Neural cell (in vitro differentiated cells): ENCODE data around the gene AP3S2. TPM values are rescaled to one million over a fixed set of nuclear protein-coding genes. Genes with fewer than 3 reads are reported as not detected.

ENCODE experiments used
- H2AFZ ChIP-seq: fragments of 200-600, 300-800 bp; sonication (generic), shearing (Covaris generic); 2 replicates; pipeline ENCODE4 v1.6.0; 2014; ENCODE audit warnings: low read depth, mild to moderate bottlenecking, antibody characterized with exemption, low read length, moderate library complexity
- H3F3A ChIP-seq: fragments of 200-600 bp; shearing (Covaris generic); 2 replicates; pipeline ENCODE4 v1.6.1; 2016; ENCODE audit warnings: mild to moderate bottlenecking, moderate library complexity, mixed read lengths, antibody characterized with exemption, low read length; ENCODE audit not compliant: insufficient read depth, poor library complexity, severe bottlenecking
- H3K27ac ChIP-seq: fragments of 200-600, 300-800 bp; sonication (generic), shearing (Covaris generic); 2 replicates; pipeline ENCODE4 v1.5.1; 2014; ENCODE audit warnings: mild to moderate bottlenecking, low read length, moderate library complexity
- H3K27me3 ChIP-seq: fragments of 300-800, 200-600 bp; sonication (generic), shearing (Covaris generic); 2 replicates; pipeline ENCODE4 v1.6.0; 2014; ENCODE audit warnings: mild to moderate bottlenecking, low read depth, low read length, moderate library complexity; ENCODE audit not compliant: insufficient read depth
- H3K36me3 ChIP-seq: fragments of 300-800, 200-600 bp; sonication (generic), shearing (Covaris generic); 2 replicates; pipeline ENCODE4 v1.5.1; 2014; ENCODE audit warnings: mild to moderate bottlenecking, antibody characterized with exemption, low read length, moderate library complexity; ENCODE audit not compliant: insufficient read depth
- H3K4me2 ChIP-seq: fragments of 300-800, 200-600 bp; sonication (generic), shearing (Covaris generic); 2 replicates; pipeline ENCODE4 v1.6.0; 2014; ENCODE audit warnings: mild to moderate bottlenecking, low read length
- H3K4me3 ChIP-seq: fragments of 300-800, 200-600 bp; sonication (generic), shearing (Covaris generic); 2 replicates; pipeline ENCODE4 v1.5.1; 2014; ENCODE audit warnings: mild to moderate bottlenecking, low read length, moderate library complexity
- H3K79me2 ChIP-seq: fragments of 200-600 bp; shearing (Covaris generic); replicated peaks from 2 replicates; pipeline ENCODE4 v1.6.0; 2014; ENCODE audit warnings: mild to moderate bottlenecking, low read length, moderate library complexity; ENCODE audit not compliant: insufficient read depth
- H3K9ac ChIP-seq: fragments of 300-800, 200-600 bp; sonication (generic), shearing (Covaris generic); 2 replicates; pipeline ENCODE4 v1.6.1; 2016; ENCODE audit warnings: mild to moderate bottlenecking, low read length, mixed read lengths
- H3K9me2 ChIP-seq: fragments of 200-600 bp; shearing (Covaris generic); 2 replicates; pipeline ENCODE4 v1.6.1; 2016; ENCODE audit warnings: mild to moderate bottlenecking, low read length, mixed read lengths; ENCODE audit not compliant: insufficient read depth
- H3K9me3 ChIP-seq: fragments of 200-600, 300-800 bp; sonication (generic), shearing (Covaris generic); 2 replicates; pipeline ENCODE4 v1.6.1; 2016; ENCODE audit warnings: mild to moderate bottlenecking, mixed run types, low read length, moderate library complexity, mixed read lengths
- H4K20me1 ChIP-seq: fragments of 200-600 bp; shearing (Covaris generic); 2 replicates; pipeline ENCODE4 v1.6.1; 2016; ENCODE audit warnings: mild to moderate bottlenecking, mixed run types; ENCODE audit not compliant: insufficient read depth
- CTCF ChIP-seq: fragments of 450-650 bp; IDR thresholded peaks from 2 replicates; pipeline ENCODE4 v1.5.1; 2014; ENCODE audit warnings: antibody characterized with exemption, mild to moderate bottlenecking, moderate library complexity; ENCODE audit not compliant: poor library complexity, severe bottlenecking
- EP300 ChIP-seq: fragments of 450-650 bp; conservative IDR thresholded peaks from 2 replicates; pipeline ENCODE4 v1.6.1; 2014; ENCODE audit warnings: antibody characterized with exemption, mild to moderate bottlenecking, moderate library complexity; ENCODE audit not compliant: poor library complexity, severe bottlenecking
- EZH2 ChIP-seq: fragments of 200-600, 300-800 bp; shearing (Covaris generic), sonication (generic); IDR thresholded peaks from 2 replicates; pipeline ENCODE4 v1.6.1; 2014; ENCODE audit warnings: antibody characterized with exemption, low read length, borderline replicate concordance, mild to moderate bottlenecking; ENCODE audit not compliant: insufficient read depth, poor library complexity, severe bottlenecking
- MXI1 ChIP-seq: fragments of 450-650 bp; conservative IDR thresholded peaks from 2 replicates; pipeline ENCODE4 v1.6.1; 2014; ENCODE audit warnings: antibody characterized with exemption, mild to moderate bottlenecking; ENCODE audit not compliant: poor library complexity, severe bottlenecking
- POLR2AphosphoS5 ChIP-seq: IDR thresholded peaks from 2 replicates; pipeline ENCODE4 v1.6.1; 2012
- RAD21 ChIP-seq: fragments of 450-650 bp; conservative IDR thresholded peaks from 2 replicates; pipeline ENCODE4 v1.6.1; 2014; ENCODE audit warnings: antibody characterized with exemption, mild to moderate bottlenecking, moderate library complexity
- SMC3 ChIP-seq: fragments of 450-650 bp; conservative IDR thresholded peaks from 2 replicates; pipeline ENCODE4 v1.6.1; 2014; ENCODE audit warnings: antibody characterized with exemption, mild to moderate bottlenecking, moderate library complexity; ENCODE audit not compliant: poor library complexity
- TAF1 ChIP-seq: IDR thresholded peaks from 2 replicates; pipeline ENCODE4 v1.6.1; 2012; ENCODE audit warnings: low read depth
- polyA plus RNA-seq: library from polyadenylated mRNA; depleted of rRNA; stranded (reverse); fragments of >200 nt; gene quantifications from 2 replicates; pipeline ENCODE4 v1.2.3, GENCODE V29; 2014

Gene AP3S2
- polyA plus RNA-seq, 1 donor from 2014 or later: 47.6 TPM

DNA sequence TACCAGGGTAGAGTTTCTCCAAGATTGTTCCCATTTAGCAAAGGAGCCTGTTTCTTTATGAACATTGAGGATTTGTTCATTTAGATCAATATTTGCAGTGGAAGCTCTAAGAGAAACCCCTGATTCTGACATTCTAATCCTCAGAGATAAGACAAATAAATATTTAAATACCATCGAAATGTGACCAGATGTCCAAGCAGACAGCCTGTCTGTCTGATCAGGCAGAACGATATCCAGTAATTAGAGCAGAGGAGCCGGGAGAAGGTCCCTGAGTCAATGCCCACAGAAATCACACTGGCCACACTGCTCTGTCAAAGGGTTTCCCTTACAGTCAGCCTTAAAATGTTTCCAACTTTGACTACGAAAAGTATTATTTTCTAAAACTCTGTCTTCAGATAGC is 34.6 kb upstream of the AP3S2 start:
- Histone ChIP-seq H3K9ac (no peak overlapping the region), H3K79me2 (no peaks in the 10 kb centered on the region), H3K9me2 (no peaks in the 10 kb centered on the region), H3K4me3 (no peak overlapping the region), H3F3A (no peaks in the 10 kb centered on the region), H3K36me3 (no peaks in the 10 kb centered on the region), H2AFZ (no peak overlapping the region), H4K20me1 (no peaks in the 10 kb centered on the region), H3K27me3 (no peaks in the 10 kb centered on the region), H3K4me2 (no peak overlapping the region), H3K27ac (no peak overlapping the region), H3K9me3 (no peaks in the 10 kb centered on the region)
- TF ChIP-seq SMC3 (no peak), POLR2AphosphoS5 (no peak), EZH2 (no peak)

GRCh38 chr15:89926158-89926557 is 32.4 kb upstream of the AP3S2 start:
- Histone ChIP-seq H3K9ac (no peak overlapping the region), H3K9me3 (no peaks in the 10 kb centered on the region), H3F3A (no peaks in the 10 kb centered on the region), H2AFZ (no peak overlapping the region), H3K27ac (no peak overlapping the region), H3K79me2 (no peaks in the 10 kb centered on the region), H3K4me3 (no peak overlapping the region), H4K20me1 (no peaks in the 10 kb centered on the region), H3K4me2 (no peak overlapping the region), H3K27me3 (no peaks in the 10 kb centered on the region), H3K9me2 (no peaks in the 10 kb centered on the region), H3K36me3 (no peaks in the 10 kb centered on the region)
- TF ChIP-seq TAF1 (no peak), MXI1 (no peak), CTCF (no peak), RAD21 (no peak), POLR2AphosphoS5 (no peak), EP300 (no peak)

- Histone ChIP-seq H3K27me3 (no peaks in the 10 kb centered on the region), H4K20me1 (no peaks in the 10 kb centered on the region), H3K4me3 (no peak overlapping the region), H3F3A (no peaks in the 10 kb centered on the region), H3K79me2 (no peaks in the 10 kb centered on the region), H3K4me2 (no peak overlapping the region), H3K27ac (no peak overlapping the region), H3K9ac (no peak overlapping the region), H3K9me3 (no peaks in the 10 kb centered on the region), H2AFZ (no peak overlapping the region), H3K36me3 (no peaks in the 10 kb centered on the region), H3K9me2 (no peaks in the 10 kb centered on the region)
- TF ChIP-seq CTCF (no peak), MXI1 (no peak), EZH2 (no peak)
Observed at GRCh38 chr15:89917442-89918101, 23.8 kb upstream of the AP3S2 start.
